Endothelial cell of umbilical vein (primary cell): ENCODE data around the gene CEP104. TPM values are rescaled to one million over a fixed set of nuclear protein-coding genes. Genes with fewer than 3 reads are reported as not detected.

Source experiments
- BruUV-seq: library from RNA; stranded (reverse); fragments of 400-500 nt; replicated peaks from 2 replicates; lab custom pipeline; 2021; lab: Mats Ljungman, UMichigan
- CTCF ChIA-PET: fragments of 300-600, 350-600 bp; sonication (Branson Sonifier 250); formaldehyde crosslinking; loops from one replicate; lab custom pipeline; 2021; ENCODE audit warnings: antibody characterized with exemption, inconsistent platforms; lab: Charles Lee
- POLR2A ChIA-PET: fragments of 300-600, 350-600 bp; sonication (Branson Sonifier 250); formaldehyde crosslinking; loops from one replicate; lab custom pipeline; 2021; ENCODE audit warnings: antibody characterized with exemption, inconsistent platforms; lab: Charles Lee
- DNase-seq: peaks from one replicate; pipeline ENCODE4 v3.0.0-alpha.2; 2011; ENCODE audit warnings: low read depth, low spot score
- FAIRE-seq: peaks from 2 replicates; lab custom pipeline; 2011; peaks lifted over from hg19 to GRCh38; lab: Jason Lieb, UNC
- H2AFZ ChIP-seq: 2 replicates; pipeline ENCODE4 v1.6.0; 2012; ENCODE audit warnings: low read depth, low read length, control low read depth, inconsistent platforms
- H3K27ac ChIP-seq: 2 replicates; pipeline ENCODE4 v1.5.1; 2011; ENCODE audit warnings: low read depth, mild to moderate bottlenecking, control low read depth, low read length, moderate library complexity; ENCODE audit not compliant: insufficient read depth
- H3K27me3 ChIP-seq, 2 experiments: 2 replicates each; pipeline versions ENCODE4 v1.6.0 to v1.6.1; 2011; ENCODE audit warnings: low read length in 2 of 2, mixed read lengths in 1 of 2; ENCODE audit not compliant: control insufficient read depth in 2 of 2, insufficient read depth in 2 of 2
- H3K36me3 ChIP-seq, 2 experiments: 2 replicates in 1 of 2; 3 replicates in 1 of 2; pipeline ENCODE4 v1.5.1; 2011; ENCODE audit warnings: low read length in 2 of 2, mild to moderate bottlenecking in 1 of 2, moderate library complexity in 1 of 2; ENCODE audit not compliant: control insufficient read depth in 2 of 2, insufficient read depth in 2 of 2; ENCODE audit errors: extremely low read depth in 1 of 2
- H3K4me1 ChIP-seq: 3 replicates; pipeline ENCODE4 v1.5.1; 2011; ENCODE audit warnings: mild to moderate bottlenecking, low read length; ENCODE audit not compliant: control insufficient read depth, insufficient read depth; ENCODE audit errors: extremely low read depth
- H3K4me2 ChIP-seq: 2 replicates; pipeline ENCODE4 v1.6.1; 2011; ENCODE audit warnings: low read length, control low read depth, mixed read lengths; ENCODE audit not compliant: insufficient read depth
- H3K4me3 ChIP-seq, 3 experiments: fragments of 200-600 bp in 1 of 3; sonication (generic), shearing (Covaris generic) in 1 of 3; replicated peaks in 1 of 3; 2 replicates each; pipeline ENCODE4 v1.5.1; 2011 to 2016; ENCODE audit warnings: control low read depth in 3 of 3, low read length in 3 of 3, mild to moderate bottlenecking in 2 of 3, inconsistent platforms in 1 of 3, low read depth in 1 of 3, moderate library complexity in 1 of 3; ENCODE audit not compliant: insufficient read depth in 1 of 3
- H3K79me2 ChIP-seq: 2 replicates; pipeline ENCODE4 v1.6.0; 2012; ENCODE audit warnings: low read length, inconsistent platforms; ENCODE audit not compliant: control insufficient read depth, insufficient read depth
- H3K9ac ChIP-seq: replicated peaks from 2 replicates; pipeline ENCODE3; 2011; ENCODE audit warnings: low read length, control low read depth; ENCODE audit not compliant: insufficient read depth; ENCODE audit errors: extremely low read depth
- H3K9me1 ChIP-seq: replicated peaks from 3 replicates; pipeline ENCODE4 v1.6.0; 2011; ENCODE audit warnings: mild to moderate bottlenecking, low read length; ENCODE audit not compliant: control insufficient read depth, insufficient read depth; ENCODE audit errors: extremely low read depth
- H3K9me3 ChIP-seq: replicated peaks from 2 replicates; pipeline ENCODE4 v1.5.1; 2012; ENCODE audit warnings: low read length, inconsistent platforms; ENCODE audit not compliant: control insufficient read depth, insufficient read depth
- H4K20me1 ChIP-seq: replicated peaks from 2 replicates; pipeline ENCODE3; 2011; ENCODE audit warnings: mild to moderate bottlenecking, low read length; ENCODE audit not compliant: control insufficient read depth, insufficient read depth; ENCODE audit errors: extremely low read depth
- EZH2 ChIP-seq: IDR thresholded peaks from 2 replicates; pipeline ENCODE4 v1.6.1; 2012; ENCODE audit warnings: borderline replicate concordance, low read depth, mild to moderate bottlenecking, moderate library complexity, low read length, inconsistent platforms; ENCODE audit not compliant: severe bottlenecking
- FOS ChIP-seq: IDR thresholded peaks from 2 replicates; pipeline ENCODE4 v1.6.1; 2011; ENCODE audit warnings: mild to moderate bottlenecking, low read length, moderate library complexity, borderline replicate concordance; ENCODE audit not compliant: insufficient read depth
- MYC ChIP-seq: IDR thresholded peaks from one replicate; pipeline ENCODE4 v1.6.1; 2011; ENCODE audit warnings: mild to moderate bottlenecking, low read depth, low read length
- POLR2A ChIP-seq: IDR thresholded peaks from 2 replicates; pipeline ENCODE4 v1.6.1; 2012; ENCODE audit warnings: low read depth, mild to moderate bottlenecking, control low read depth, low read length
- POLR2AphosphoS5 ChIP-seq: IDR thresholded peaks from 2 replicates; pipeline ENCODE4 v1.6.1; 2012; ENCODE audit warnings: low read depth, mild to moderate bottlenecking, control low read depth, low read length, moderate library complexity; ENCODE audit not compliant: insufficient read depth
- dilution Hi-C: fragments of 300-500 bp; cut with MboI; formaldehyde crosslinking; loops from one replicate; pipeline ENCODE4 v1.15.0; 2019; ENCODE audit warnings: low sequenced_read_pairs; ENCODE audit not compliant: extremely low pct_ligation_motif_present
- intact Hi-C: fragments of 100-400 bp; cut with micrococcal nuclease; formaldehyde crosslinking; loops from one replicate; pipeline ENCODE4 v1.10.0; 2022
- polyA plus RNA-seq, 4 experiments: library from polyadenylated mRNA; depleted of rRNA in 3 of 4; stranded (reverse) in 3 of 4; unstranded in 1 of 4; fragments of >200 nt; gene quantifications; 2 replicates each; pipeline versions ENCODE4 v1.2.1 to v1.2.3, GENCODE V29; 2011 to 2012; ENCODE audit warnings: missing spikeins in 1 of 4
- total RNA-seq: library from RNA; stranded (reverse); gene quantifications from 2 replicates; pipeline ENCODE4 v1.2.3, GENCODE V29; 2021
- TF ChIP-seq, protein P1 (sequence below): IDR thresholded peaks from 2 replicates; pipeline ENCODE4 v1.6.1; 2011; ENCODE audit not compliant: insufficient read depth, insufficient read length
- TF ChIP-seq, protein P2 (sequence below), 2 donors: IDR thresholded peaks; 1 replicate in 1 of 2; 2 replicates in 1 of 2; pipeline ENCODE4 v1.5.1; 2011; ENCODE audit warnings: low read length in 2 of 2, mild to moderate bottlenecking in 2 of 2, moderate library complexity in 2 of 2, control low read depth in 1 of 2, inconsistent platforms in 1 of 2, low read depth in 1 of 2; ENCODE audit not compliant: insufficient read depth in 1 of 2; ENCODE audit errors: extremely low read depth in 1 of 2

The CEP104 gene
- total and polyA plus RNA-seq, 2 donors (not counting 3 experiments of a cell fraction or from before 2014, with no cell fraction given): 12.4 to 43.0 TPM

DNA sequence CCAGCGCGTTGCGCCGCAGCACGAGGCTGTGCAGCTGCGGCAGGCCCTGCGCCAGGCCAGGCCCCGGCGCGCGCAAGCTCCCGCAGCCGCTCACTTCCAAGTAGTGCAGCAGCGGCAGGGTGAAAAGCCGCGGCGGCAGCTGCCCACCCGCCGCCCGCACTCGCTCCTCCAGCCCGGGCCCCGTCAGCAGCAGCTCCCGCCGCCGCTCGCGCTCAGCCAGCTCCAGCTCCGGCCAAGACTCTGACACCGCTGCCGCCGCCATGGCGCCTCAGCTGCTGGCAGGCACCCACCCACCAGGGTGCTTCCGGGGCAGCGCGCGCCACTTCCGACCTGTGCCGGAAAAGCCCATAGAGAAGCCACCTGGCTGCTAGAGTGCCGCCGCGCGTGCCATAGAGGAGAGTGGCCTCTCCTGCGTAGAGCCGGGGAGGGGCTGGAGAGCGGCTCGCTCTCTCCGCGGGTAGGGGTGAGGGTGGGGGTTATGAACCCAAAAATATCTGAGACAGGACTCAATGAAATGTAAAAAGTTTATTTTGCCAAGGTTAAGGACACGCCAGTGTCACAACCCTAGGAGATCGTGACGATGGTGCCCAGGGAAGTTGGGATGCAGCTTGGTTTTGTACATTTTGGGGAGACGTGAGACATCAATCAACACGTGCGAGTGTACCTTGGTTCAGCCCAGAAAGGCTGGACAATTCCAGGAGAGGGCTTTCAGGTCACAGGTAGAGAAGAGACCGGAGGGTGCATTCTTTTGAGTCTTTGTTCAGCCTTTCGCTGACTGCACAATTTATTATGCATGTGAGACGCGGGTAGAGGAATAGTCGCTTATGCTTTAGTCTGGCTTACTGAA lies 60.6 kb downstream of the CEP104 start, which contains the start of gene LRRC47:
LRRC47 (minus strand) TSS at position 284 of the 847 bp plus-strand sequence; CDS start at position 262, 22 bp downstream.
- peak within 1 kb of the TSS; percentile 59 for H3K9ac ChIP-seq
- peaks cover 38% of the 10 kb centered on the region for H3K79me2 ChIP-seq
- peak within 1 kb of the TSS; percentile 94 for H3K4me2 ChIP-seq
- ChIA-PET CTCF (interaction anchor here (0.8 to 1.6 kb wide), 7 partner anchors 9 to 343 kb away, joined by 3 to 7 read pairs (median 4); partner anchors contain the start of gene C1orf174), POLR2A (no interaction called here)
- H3K27ac ChIP-seq: peak within 1 kb of the TSS; percentile 43
- H4K20me1 ChIP-seq: no peaks in the 10 kb centered on the region
- H3K9me3 ChIP-seq: no peaks in the 10 kb centered on the region
- TF ChIP-seq EZH2 (no peak), POLR2AphosphoS5 (peak; percentile 88), MYC (peak; percentile 31), FOS (peak; percentile 1), POLR2A (peak; percentile 64)
- TF ChIP-seq, protein P1, sequence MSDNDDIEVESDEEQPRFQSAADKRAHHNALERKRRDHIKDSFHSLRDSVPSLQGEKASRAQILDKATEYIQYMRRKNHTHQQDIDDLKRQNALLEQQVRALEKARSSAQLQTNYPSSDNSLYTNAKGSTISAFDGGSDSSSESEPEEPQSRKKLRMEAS: peak; percentile 3
- TF ChIP-seq, protein P2, sequence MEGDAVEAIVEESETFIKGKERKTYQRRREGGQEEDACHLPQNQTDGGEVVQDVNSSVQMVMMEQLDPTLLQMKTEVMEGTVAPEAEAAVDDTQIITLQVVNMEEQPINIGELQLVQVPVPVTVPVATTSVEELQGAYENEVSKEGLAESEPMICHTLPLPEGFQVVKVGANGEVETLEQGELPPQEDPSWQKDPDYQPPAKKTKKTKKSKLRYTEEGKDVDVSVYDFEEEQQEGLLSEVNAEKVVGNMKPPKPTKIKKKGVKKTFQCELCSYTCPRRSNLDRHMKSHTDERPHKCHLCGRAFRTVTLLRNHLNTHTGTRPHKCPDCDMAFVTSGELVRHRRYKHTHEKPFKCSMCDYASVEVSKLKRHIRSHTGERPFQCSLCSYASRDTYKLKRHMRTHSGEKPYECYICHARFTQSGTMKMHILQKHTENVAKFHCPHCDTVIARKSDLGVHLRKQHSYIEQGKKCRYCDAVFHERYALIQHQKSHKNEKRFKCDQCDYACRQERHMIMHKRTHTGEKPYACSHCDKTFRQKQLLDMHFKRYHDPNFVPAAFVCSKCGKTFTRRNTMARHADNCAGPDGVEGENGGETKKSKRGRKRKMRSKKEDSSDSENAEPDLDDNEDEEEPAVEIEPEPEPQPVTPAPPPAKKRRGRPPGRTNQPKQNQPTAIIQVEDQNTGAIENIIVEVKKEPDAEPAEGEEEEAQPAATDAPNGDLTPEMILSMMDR (IDR thresholded peaks at IDR 0.05; ENCODE audit: extremely low read depth in 1 of 2, insufficient read depth in 1 of 2, low read depth in 1 of 2, low read length in 2 of 2): no peak
- peaks cover 0 to 1% of the 10 kb centered on the region in 2 experiments for H3K27me3 ChIP-seq
- dilution Hi-C loops (no loop called here), intact Hi-C loops (loop anchor here (1.0 kb wide), 4 partner anchors 24 to 104 kb away; partner anchors contain the start of genes C1orf174, CEP104, DFFB and SMIM1)
- H2AFZ ChIP-seq: peak within 1 kb of the TSS; percentile 83
- no peaks in the 10 kb centered on the region for H3K36me3 ChIP-seq
- FAIRE-seq (peak; percentile 94), DNase-seq (peak; percentile 89)
- TSS peak; percentile 63 for BruUV-seq
- peak within 1 kb of the TSS; percentile 46 to 73 (median 73) for H3K4me3 ChIP-seq
- H3K4me1 ChIP-seq: peaks cover 8% of the 10 kb centered on the region
- no peaks in the 10 kb centered on the region for H3K9me1 ChIP-seq
